Measurements from ENCODE around the gene USP24.

The USP24 gene

GRCh38 chr1:55052221-55053142, 162.7 kb downstream of the USP24 start:
- DNase-seq (ENCODE audit: extremely low read depth, low read depth) = no peak
- TF ChIP-seq, protein P1, sequence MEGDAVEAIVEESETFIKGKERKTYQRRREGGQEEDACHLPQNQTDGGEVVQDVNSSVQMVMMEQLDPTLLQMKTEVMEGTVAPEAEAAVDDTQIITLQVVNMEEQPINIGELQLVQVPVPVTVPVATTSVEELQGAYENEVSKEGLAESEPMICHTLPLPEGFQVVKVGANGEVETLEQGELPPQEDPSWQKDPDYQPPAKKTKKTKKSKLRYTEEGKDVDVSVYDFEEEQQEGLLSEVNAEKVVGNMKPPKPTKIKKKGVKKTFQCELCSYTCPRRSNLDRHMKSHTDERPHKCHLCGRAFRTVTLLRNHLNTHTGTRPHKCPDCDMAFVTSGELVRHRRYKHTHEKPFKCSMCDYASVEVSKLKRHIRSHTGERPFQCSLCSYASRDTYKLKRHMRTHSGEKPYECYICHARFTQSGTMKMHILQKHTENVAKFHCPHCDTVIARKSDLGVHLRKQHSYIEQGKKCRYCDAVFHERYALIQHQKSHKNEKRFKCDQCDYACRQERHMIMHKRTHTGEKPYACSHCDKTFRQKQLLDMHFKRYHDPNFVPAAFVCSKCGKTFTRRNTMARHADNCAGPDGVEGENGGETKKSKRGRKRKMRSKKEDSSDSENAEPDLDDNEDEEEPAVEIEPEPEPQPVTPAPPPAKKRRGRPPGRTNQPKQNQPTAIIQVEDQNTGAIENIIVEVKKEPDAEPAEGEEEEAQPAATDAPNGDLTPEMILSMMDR (IDR thresholded peaks at IDR 0.05; ENCODE audit: low read depth, low read length) = no peak

GRCh38 chr1:55051621-55052020, 163.5 kb downstream of the USP24 start:
- TF ChIP-seq, protein P1 (IDR thresholded peaks at IDR 0.05; ENCODE audit: low read depth, low read length) = no peak
- no peak for DNase-seq (ENCODE audit: extremely low read depth, low read depth)

- TF ChIP-seq, protein P1 (IDR thresholded peaks at IDR 0.05; ENCODE audit: low read depth, low read length) = no peak
- DNase-seq (ENCODE audit: extremely low read depth, low read depth) = no peak
Measured at GRCh38 chr1:55051169-55051568, 164.0 kb downstream of the USP24 start.

DNA sequence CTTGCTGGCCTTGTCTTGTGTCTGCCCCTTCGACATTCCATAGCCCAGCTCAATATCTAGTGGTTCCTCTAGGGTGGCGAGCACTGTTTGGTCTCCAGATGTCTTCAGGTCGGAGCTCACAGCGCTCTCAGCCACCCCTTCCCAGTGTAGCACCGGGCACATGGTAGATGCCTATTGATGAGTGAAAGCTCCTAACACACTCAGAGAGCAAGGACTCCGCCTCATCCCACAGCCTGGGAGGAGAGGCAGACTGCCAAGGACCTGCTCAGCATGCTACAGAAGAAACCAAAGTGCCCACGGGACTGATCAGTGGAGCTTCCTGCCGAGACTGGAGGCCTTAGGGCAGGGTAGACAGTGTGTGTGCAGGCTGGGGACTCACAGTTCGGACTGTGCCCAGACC, 164.9 kb downstream of the USP24 start:
- TF ChIP-seq, protein P1 (IDR thresholded peaks at IDR 0.05; ENCODE audit: low read depth, low read length) = no peak
- no peak for DNase-seq (ENCODE audit: extremely low read depth, low read depth)

GRCh38 chr1:55049914-55050278, 165.3 kb downstream of the USP24 start:
- no peak for DNase-seq (ENCODE audit: extremely low read depth, low read depth)
- TF ChIP-seq, protein P1 (IDR thresholded peaks at IDR 0.05; ENCODE audit: low read depth, low read length) = no peak

GRCh38 chr1:55049271-55049913, 165.8 kb downstream of the USP24 start:
- DNase-seq (ENCODE audit: extremely low read depth, low read depth) = no peak

More at GRCh38 chr1:55049271-55049913, 165.8 kb downstream of the USP24 start:
- TF ChIP-seq, protein P1 (IDR thresholded peaks at IDR 0.05; ENCODE audit: low read depth, low read length) = no peak
